HepG2 (cell line): ENCODE measurements around the gene SLIT3.

ENCODE experiments used
- EHMT2 ChIP-seq: fragments of 200-600 bp; sonication (generic); IDR thresholded peaks from 2 replicates; pipeline ENCODE4 v1.7.0; 2017; ENCODE audit warnings: antibody characterized with exemption, low read depth, low read length, borderline replicate concordance
- EP300 ChIP-seq, 3 experiments: sonication (generic) in 1 of 3; formaldehyde crosslinking in 1 of 3; IDR thresholded peaks; 2 replicates each; pipeline versions ENCODE4 v1.5.1 to v1.6.1; 2011 to 2020; ENCODE audit warnings: low read depth in 2 of 3, low read length in 2 of 3, borderline replicate concordance in 1 of 3, improper control_type of control experiment in 1 of 3, mild to moderate bottlenecking in 1 of 3, missing genetic modification reagents in 1 of 3, moderate library complexity in 1 of 3
- HMGXB4 ChIP-seq, 2 experiments: sonication (generic) in 1 of 2; formaldehyde crosslinking in 1 of 2; IDR thresholded peaks; 2 replicates each; pipeline versions ENCODE4 v1.4.0 to v1.6.1; 2018 to 2020; ENCODE audit warnings: missing genetic modification reagents in 2 of 2, borderline replicate concordance in 1 of 2, low read depth in 1 of 2, mild to moderate bottlenecking in 1 of 2, missing biosample characterization in 1 of 2
- SMAD3 ChIP-seq: sonication (generic); formaldehyde crosslinking; IDR thresholded peaks from 2 replicates; pipeline ENCODE4 v1.4.0; 2020; ENCODE audit warnings: missing genetic modification reagents
- YY1 ChIP-seq: IDR thresholded peaks from 2 replicates; pipeline ENCODE4 v1.6.1; 2011; ENCODE audit warnings: low read length, low read depth, moderate library complexity, mild to moderate bottlenecking; ENCODE audit not compliant: insufficient read depth, insufficient replicate concordance
- ZNF430 ChIP-seq: sonication (generic); formaldehyde crosslinking; IDR thresholded peaks from 2 replicates; pipeline ENCODE4 v1.9.0; 2021; ENCODE audit warnings: mild to moderate bottlenecking, missing genetic modification reagents

GRCh38 chr5:168721966-168722365 is 579.0 kb downstream of the SLIT3 start:
- no peak for TF ChIP-seq YY1
- TF ChIP-seq EHMT2, result no peak
- no peak for TF ChIP-seq ZNF430
- TF ChIP-seq SMAD3 (CRISPR knock-in tag), result no peak
- TF ChIP-seq HMGXB4 (CRISPR knock-in tag; IDR thresholded peaks at IDR 0.05; ENCODE audit: borderline replicate concordance in 1 of 2, low read depth in 1 of 2), result no peak
- no peak for TF ChIP-seq EP300 (IDR thresholded peaks at IDR 0.05; ENCODE audit: low read depth in 2 of 2, low read length in 2 of 2)
- TF ChIP-seq EP300 (CRISPR knock-in tag; IDR thresholded peaks at IDR 0.05; ENCODE audit: borderline replicate concordance), result no peak
